Measurements from ENCODE around the gene CSTB.

CSTB gene

GRCh38 chr21:43728467-43729390 is 47.4 kb downstream of the CSTB start (continued):
- TF ChIP-seq GLIS2 (tag by site-specific recombination; IDR thresholded peaks at IDR 0.05) (peak; percentile 82; the same call in 1 of the 2 replicates), ZFHX2 (tag by site-specific recombination; conservative IDR thresholded peaks at IDR 0.05) (peak; percentile 100), KLF7 (tag by site-specific recombination; IDR thresholded peaks at IDR 0.05; ENCODE audit: borderline replicate concordance) (peak; percentile 83; the same call in 1 of the 2 replicates), ZEB2 (tag by site-specific recombination; IDR thresholded peaks at IDR 0.05) (peak; percentile 95), SP2 (tag by site-specific recombination; IDR thresholded peaks at IDR 0.05) (peak; percentile 91), ZNF692 (tag by site-specific recombination; IDR thresholded peaks at IDR 0.05) (peak; percentile 97), ZBTB20 (tag by site-specific recombination; IDR thresholded peaks at IDR 0.05) (peak; percentile 80), SALL2 (tag by site-specific recombination; IDR thresholded peaks at IDR 0.05; ENCODE audit: borderline replicate concordance) (no peak), ZNF146 (tag by site-specific recombination; IDR thresholded peaks at IDR 0.05) (0 out of 2 replicates have a peak, but pooled peaks have one; percentile 25), GLI4 (tag by site-specific recombination; IDR thresholded peaks at IDR 0.05) (peak; percentile 96), PATZ1 (tag by site-specific recombination; IDR thresholded peaks at IDR 0.05) (peak; percentile 98), ZFP37 (tag by site-specific recombination; IDR thresholded peaks at IDR 0.05) (peak; percentile 94), ZNF184 (tag by site-specific recombination; IDR thresholded peaks at IDR 0.05) (peak; percentile 71), ZNF776 (tag by site-specific recombination; IDR thresholded peaks at IDR 0.05; ENCODE audit: borderline replicate concordance) (no peak), ZNF48 (tag by site-specific recombination; IDR thresholded peaks at IDR 0.05) (peak; percentile 26; the same call in 1 of the 2 replicates), HOXA7 (CRISPR knock-in tag; IDR thresholded peaks at IDR 0.05; ENCODE audit: borderline replicate concordance) (no peak), BCL11B (tag by site-specific recombination; IDR thresholded peaks at IDR 0.05; ENCODE audit: low read depth) (0 out of 2 replicates have a peak, but pooled peaks have one; percentile 67), SP3 (tag by site-specific recombination; IDR thresholded peaks at IDR 0.05) (peak; percentile 97), ZNF37A (tag by site-specific recombination; IDR thresholded peaks at IDR 0.05) (no peak), ZNF112 (tag by site-specific recombination; IDR thresholded peaks at IDR 0.05) (no peak), ZNF404 (tag by site-specific recombination; IDR thresholded peaks at IDR 0.05) (no peak), INSM2 (tag by site-specific recombination; IDR thresholded peaks at IDR 0.05) (peak; percentile 91), TSHZ1 (tag by site-specific recombination; IDR thresholded peaks at IDR 0.05; ENCODE audit: borderline replicate concordance) (peak; percentile 56; the same call in 1 of the 2 replicates), REPIN1 (tag by site-specific recombination; IDR thresholded peaks at IDR 0.05; ENCODE audit: low read depth) (peak; percentile 96), KLF10 (tag by site-specific recombination; IDR thresholded peaks at IDR 0.05) (peak; percentile 79), PBX3 (CRISPR knock-in tag; IDR thresholded peaks at IDR 0.05) (peak; percentile 87; the same call in 1 of the 2 replicates)
- TF ChIP-seq, protein P1, sequence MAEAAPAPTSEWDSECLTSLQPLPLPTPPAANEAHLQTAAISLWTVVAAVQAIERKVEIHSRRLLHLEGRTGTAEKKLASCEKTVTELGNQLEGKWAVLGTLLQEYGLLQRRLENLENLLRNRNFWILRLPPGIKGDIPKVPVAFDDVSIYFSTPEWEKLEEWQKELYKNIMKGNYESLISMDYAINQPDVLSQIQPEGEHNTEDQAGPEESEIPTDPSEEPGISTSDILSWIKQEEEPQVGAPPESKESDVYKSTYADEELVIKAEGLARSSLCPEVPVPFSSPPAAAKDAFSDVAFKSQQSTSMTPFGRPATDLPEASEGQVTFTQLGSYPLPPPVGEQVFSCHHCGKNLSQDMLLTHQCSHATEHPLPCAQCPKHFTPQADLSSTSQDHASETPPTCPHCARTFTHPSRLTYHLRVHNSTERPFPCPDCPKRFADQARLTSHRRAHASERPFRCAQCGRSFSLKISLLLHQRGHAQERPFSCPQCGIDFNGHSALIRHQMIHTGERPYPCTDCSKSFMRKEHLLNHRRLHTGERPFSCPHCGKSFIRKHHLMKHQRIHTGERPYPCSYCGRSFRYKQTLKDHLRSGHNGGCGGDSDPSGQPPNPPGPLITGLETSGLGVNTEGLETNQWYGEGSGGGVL (tag by site-specific recombination; IDR thresholded peaks at IDR 0.05): peak; percentile 99
